HepG2 (cell line): ENCODE measurements around the gene CD28. TPM values are rescaled to one million over a fixed set of nuclear protein-coding genes. Genes with fewer than 3 reads are reported as not detected.

Experiments used
- ERF ChIP-seq: IDR thresholded peaks from 2 replicates; pipeline ENCODE4 v1.6.1; 2018; ENCODE audit warnings: missing biosample characterization, missing genetic modification reagents
- ESRRA ChIP-seq: sonication (generic); formaldehyde crosslinking; IDR thresholded peaks from 2 replicates; pipeline ENCODE4 v1.5.1; 2020; ENCODE audit warnings: mild to moderate bottlenecking, low read depth, missing genetic modification reagents
- ETV6 ChIP-seq: sonication (generic); formaldehyde crosslinking; conservative IDR thresholded peaks from 2 replicates; pipeline ENCODE4 v1.4.0; 2020; ENCODE audit warnings: missing genetic modification reagents
- FOSL2 ChIP-seq: sonication (generic); formaldehyde crosslinking; IDR thresholded peaks from 2 replicates; pipeline ENCODE4 v1.4.0; 2020; ENCODE audit warnings: missing genetic modification reagents
- IRF9 ChIP-seq: sonication (generic); formaldehyde crosslinking; IDR thresholded peaks from 2 replicates; pipeline ENCODE4 v1.8.0; 2022; ENCODE audit warnings: missing genetic modification reagents, mild to moderate bottlenecking, borderline replicate concordance
- ISL2 ChIP-seq: sonication (generic); formaldehyde crosslinking; IDR thresholded peaks from 2 replicates; pipeline ENCODE4 v1.5.0; 2020; ENCODE audit warnings: missing genetic modification reagents
- KLF15 ChIP-seq: sonication (generic); formaldehyde crosslinking; IDR thresholded peaks from 2 replicates; pipeline ENCODE4 v1.8.1; 2023; ENCODE audit warnings: borderline replicate concordance, mild to moderate bottlenecking, inconsistent platforms, missing genetic modification reagents, mixed read lengths
- LCORL ChIP-seq, 2 experiments: fragments of 450-650 bp in 1 of 2; sonication (generic) in 1 of 2; formaldehyde crosslinking in 1 of 2; IDR thresholded peaks; 2 replicates each; pipeline versions ENCODE4 v1.5.0 to v1.6.1; 2017 to 2020; ENCODE audit warnings: antibody characterized with exemption in 1 of 2, missing genetic modification reagents in 1 of 2
- LRRFIP1 ChIP-seq: sonication (generic); formaldehyde crosslinking; conservative IDR thresholded peaks from 2 replicates; pipeline ENCODE4 v1.4.0; 2020; ENCODE audit warnings: missing genetic modification reagents
- MTA3 ChIP-seq: sonication (generic); formaldehyde crosslinking; IDR thresholded peaks from 2 replicates; pipeline ENCODE4 v1.4.0; 2020; ENCODE audit warnings: missing genetic modification reagents
- SAP130 ChIP-seq: IDR thresholded peaks from 2 replicates; pipeline ENCODE4 v1.6.1; 2016; ENCODE audit warnings: low read depth
- SCMH1 ChIP-seq: sonication (generic); formaldehyde crosslinking; IDR thresholded peaks from 2 replicates; pipeline ENCODE4 v1.9.0; 2021; ENCODE audit warnings: missing genetic modification reagents, mild to moderate bottlenecking, borderline replicate concordance
- ZIK1 ChIP-seq: sonication (generic); formaldehyde crosslinking; IDR thresholded peaks from 2 replicates; pipeline ENCODE4 v1.5.0; 2020; ENCODE audit warnings: mild to moderate bottlenecking, low read depth, missing genetic modification reagents, borderline replicate concordance
- ZMYM2 ChIP-seq: sonication (generic); formaldehyde crosslinking; IDR thresholded peaks from 2 replicates; pipeline ENCODE4 v1.8.0; 2022; ENCODE audit warnings: mild to moderate bottlenecking, missing genetic modification reagents
- ZNF225 ChIP-seq: sonication (generic); formaldehyde crosslinking; IDR thresholded peaks from 2 replicates; pipeline ENCODE4 v1.4.0; 2020; ENCODE audit warnings: mild to moderate bottlenecking, missing genetic modification reagents
- ZNF280B ChIP-seq: sonication (generic); formaldehyde crosslinking; IDR thresholded peaks from 2 replicates; pipeline ENCODE4 v1.5.0; 2020; ENCODE audit warnings: missing genetic modification reagents, mild to moderate bottlenecking, borderline replicate concordance
- ZNF512B ChIP-seq: sonication (generic); formaldehyde crosslinking; IDR thresholded peaks from 2 replicates; pipeline ENCODE4 v1.5.1; 2020; ENCODE audit warnings: missing genetic modification reagents, mild to moderate bottlenecking, borderline replicate concordance
- polyA plus RNA-seq, 8 experiments: library from polyadenylated mRNA; depleted of rRNA in 3 of 8; stranded (reverse) in 7 of 8; unstranded in 1 of 8; fragments of >200 nt; fragmentation: Illumina TruSeq in 4 of 8; extraction: Trizol in 4 of 8; gene quantifications; 2 replicates each; pipeline versions ENCODE4 v1.2.1 to v1.2.3, GENCODE V29; 2011 to 2016; ENCODE audit warnings: low read depth in 4 of 8, missing spikeins in 1 of 8, mixed read lengths in 1 of 8; ENCODE audit not compliant: insufficient read depth in 1 of 8
- total RNA-seq, 5 experiments: library from RNA; depleted of rRNA; stranded (reverse); fragments of >200 nt; fragmentation: Illumina TruSeq; extraction: Trizol; gene quantifications; 2 replicates each; pipeline ENCODE4 v1.2.3, GENCODE V29; 2016; ENCODE audit warnings: low read depth in 1 of 5

The CD28 gene
- total and polyA plus RNA-seq, 2 of the 13 experiments (the other 11 are each of a cell fraction or from before 2014, with no cell fraction given), result not detected

- TF ChIP-seq ZNF280B (CRISPR knock-in tag), result no peak
- TF ChIP-seq FOSL2 (CRISPR knock-in tag), result 0 out of 2 replicates have a peak, but pooled peaks have one; percentile 26
- TF ChIP-seq ISL2, result no peak
- TF ChIP-seq MTA3 (CRISPR knock-in tag), result no peak
- TF ChIP-seq KLF15 (CRISPR knock-in tag), result no peak
- TF ChIP-seq IRF9 (CRISPR knock-in tag), result no peak
- TF ChIP-seq ZIK1, result no peak
- TF ChIP-seq ETV6 (CRISPR knock-in tag), result no peak
- TF ChIP-seq LCORL (IDR thresholded peaks at IDR 0.05), result no peak
- no peak for TF ChIP-seq LCORL (CRISPR knock-in tag; IDR thresholded peaks at IDR 0.05)
- no peak for TF ChIP-seq SAP130 (CRISPR knock-in tag)
- no peak for TF ChIP-seq ZNF225 (CRISPR knock-in tag)
- TF ChIP-seq ZMYM2 (CRISPR knock-in tag), result peak; percentile 46; the same call in 1 of the 2 replicates
- no peak for TF ChIP-seq ERF (CRISPR knock-in tag)
- no peak for TF ChIP-seq ZNF512B (CRISPR knock-in tag)
- TF ChIP-seq LRRFIP1 (CRISPR knock-in tag), result no peak
- no peak for TF ChIP-seq SCMH1 (CRISPR knock-in tag)
- no peak for TF ChIP-seq ESRRA (CRISPR knock-in tag)
Observed at GRCh38 chr2:203786549-203787351, 80.3 kb downstream of the CD28 start (continued).
